Measurements from ENCODE around the gene PLAAT1. TPM values are rescaled to one million over a fixed set of nuclear protein-coding genes. Genes with fewer than 3 reads are reported as not detected.

Gene PLAAT1
- total and polyA plus RNA-seq, 5 donors from 2014 or later = not detected

- Mint-ChIP-seq H3K9me3 (peaks cover 0 to 2% (median 0%) of the 10 kb centered on the region in 7 donors), H3K27me3 (no peaks in the 10 kb centered on the region), H3K4me1 (no peaks in the 10 kb centered on the region), H3K4me3 (no peak overlapping the region), H3K36me3 (no peaks in the 10 kb centered on the region), H3K27ac (no peak overlapping the region)
- Histone ChIP-seq H3K27me3 (ENCODE audit: control insufficient read depth, insufficient read depth, low read length) (no peaks in the 10 kb centered on the region), H3K4me1 (ENCODE audit: control insufficient read depth, insufficient read depth, low read length, poor library complexity, severe bottlenecking) (no peaks in the 10 kb centered on the region), H3K27ac (ENCODE audit: insufficient read depth, low read length, poor library complexity, severe bottlenecking) (no peak overlapping the region), H3K9me3 (ENCODE audit: control insufficient read depth in 2 of 2, low read length in 2 of 2) (no peaks in the 10 kb centered on the region), H3K36me3 (ENCODE audit: control insufficient read depth, insufficient read depth, low read length) (no peaks in the 10 kb centered on the region), H3K4me3 (ENCODE audit: low read depth, low read length) (no peak overlapping the region)
- no peak for ATAC-seq (ENCODE audit: low read depth in 2 of 2)
- no peak for DNase-seq
Observed at GRCh38 chr3:193212844-193213243, 28.2 kb upstream of the PLAAT1 start.

GRCh38 chr3:193214445-193214844 is 26.6 kb upstream of the PLAAT1 start:
- Histone ChIP-seq H3K36me3 (ENCODE audit: control insufficient read depth, insufficient read depth, low read length) (no peaks in the 10 kb centered on the region), H3K27me3 (ENCODE audit: control insufficient read depth, insufficient read depth, low read length) (no peaks in the 10 kb centered on the region), H3K9me3 (ENCODE audit: control insufficient read depth in 2 of 2, low read length in 2 of 2) (no peaks in the 10 kb centered on the region), H3K4me1 (ENCODE audit: control insufficient read depth, insufficient read depth, low read length, poor library complexity, severe bottlenecking) (no peaks in the 10 kb centered on the region), H3K4me3 (ENCODE audit: low read depth, low read length) (no peak overlapping the region), H3K27ac (ENCODE audit: insufficient read depth, low read length, poor library complexity, severe bottlenecking) (no peak overlapping the region)
- Mint-ChIP-seq H3K9me3 (peaks cover 0 to 2% (median 0%) of the 10 kb centered on the region in 7 donors), H3K27ac (no peak overlapping the region), H3K4me1 (no peaks in the 10 kb centered on the region), H3K27me3 (no peaks in the 10 kb centered on the region), H3K4me3 (no peak overlapping the region), H3K36me3 (no peaks in the 10 kb centered on the region)
- ATAC-seq (ENCODE audit: low read depth in 2 of 2) (no peak), DNase-seq (no peak)

DNA sequence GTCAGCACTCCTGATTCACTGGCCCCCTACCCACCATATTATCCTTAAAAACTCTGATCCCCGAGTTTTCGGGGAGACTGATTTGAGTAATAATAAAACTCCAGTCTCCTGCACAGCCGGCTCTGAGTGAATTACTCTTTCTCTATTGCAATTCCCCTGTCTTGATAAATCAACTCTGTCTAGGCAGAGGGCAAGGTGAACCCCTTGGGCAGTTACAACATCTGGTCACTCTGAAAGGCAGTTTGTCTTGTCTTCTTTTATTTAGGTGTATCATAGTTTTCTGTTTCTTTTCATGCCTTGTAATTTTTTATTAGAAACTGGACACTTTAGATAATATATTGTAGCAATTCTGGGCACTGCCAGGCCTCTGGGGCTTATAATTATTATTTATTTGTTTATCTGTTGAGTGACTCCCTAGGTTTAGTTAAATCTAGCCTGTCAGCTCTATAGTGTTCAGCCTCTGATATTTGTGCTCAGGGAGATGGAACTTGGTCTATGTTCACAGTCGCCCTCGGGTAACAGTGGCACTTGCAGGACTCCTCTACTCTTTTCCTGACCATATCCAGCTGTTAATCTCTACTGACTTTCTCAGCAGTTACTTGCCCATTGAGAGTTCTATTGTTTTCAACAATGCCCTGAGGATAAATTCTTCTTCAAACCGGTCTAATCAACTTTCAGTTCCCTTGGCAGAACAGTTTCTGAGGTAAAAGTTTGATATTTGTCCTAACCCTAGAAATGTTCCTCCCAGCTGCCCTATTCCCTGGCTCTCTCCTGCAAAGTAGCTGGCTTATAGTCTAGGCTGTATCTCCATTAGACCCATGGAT is 15.5 kb upstream of the PLAAT1 start:
- no peak overlapping the region for H3K4me3 ChIP-seq (ENCODE audit: low read depth, low read length)
- H3K9me3 Mint-ChIP-seq = no peaks in the 10 kb centered on the region
- no peak overlapping the region for H3K27ac ChIP-seq (ENCODE audit: insufficient read depth, low read length, poor library complexity, severe bottlenecking)
- H3K4me1 Mint-ChIP-seq = no peaks in the 10 kb centered on the region
- no peaks in the 10 kb centered on the region for H3K36me3 ChIP-seq (ENCODE audit: control insufficient read depth, insufficient read depth, low read length)
- no peak for ATAC-seq (ENCODE audit: low read depth in 2 of 2)
- H3K4me1 ChIP-seq (ENCODE audit: control insufficient read depth, insufficient read depth, low read length, poor library complexity, severe bottlenecking) = no peaks in the 10 kb centered on the region
- no peaks in the 10 kb centered on the region for H3K9me3 ChIP-seq (ENCODE audit: control insufficient read depth in 2 of 2, low read length in 2 of 2)
- no peak overlapping the region for H3K4me3 Mint-ChIP-seq
- H3K27me3 ChIP-seq (ENCODE audit: control insufficient read depth, insufficient read depth, low read length) = no peaks in the 10 kb centered on the region
- DNase-seq = no peak
- H3K27ac Mint-ChIP-seq = no peak overlapping the region
- no peaks in the 10 kb centered on the region for H3K36me3 Mint-ChIP-seq
- no peaks in the 10 kb centered on the region for H3K27me3 Mint-ChIP-seq

DNA sequence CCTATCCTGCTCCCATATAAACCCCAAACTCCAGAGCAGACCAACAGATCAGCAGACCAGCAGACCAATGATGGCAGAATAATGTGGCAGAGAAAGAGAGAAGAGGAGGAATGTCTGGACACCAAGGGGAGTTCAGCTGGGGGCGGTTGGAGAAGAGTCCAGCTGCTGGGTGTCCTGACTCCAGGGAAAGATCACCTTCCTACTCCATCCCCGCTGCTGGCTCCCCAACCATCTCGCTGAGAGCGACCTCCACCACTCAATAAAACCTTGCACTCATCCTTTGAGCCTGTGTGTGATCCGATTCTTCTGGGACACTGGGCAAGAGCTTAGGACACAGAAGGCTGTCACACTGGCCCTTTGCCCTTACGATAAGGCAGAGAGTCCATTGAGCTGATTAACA is 12.8 kb upstream of the PLAAT1 start:
- Mint-ChIP-seq H3K27me3 (no peaks in the 10 kb centered on the region), H3K4me1 (no peaks in the 10 kb centered on the region)
- no peaks in the 10 kb centered on the region for H3K9me3 ChIP-seq (ENCODE audit: control insufficient read depth in 2 of 2, low read length in 2 of 2)

DNA sequence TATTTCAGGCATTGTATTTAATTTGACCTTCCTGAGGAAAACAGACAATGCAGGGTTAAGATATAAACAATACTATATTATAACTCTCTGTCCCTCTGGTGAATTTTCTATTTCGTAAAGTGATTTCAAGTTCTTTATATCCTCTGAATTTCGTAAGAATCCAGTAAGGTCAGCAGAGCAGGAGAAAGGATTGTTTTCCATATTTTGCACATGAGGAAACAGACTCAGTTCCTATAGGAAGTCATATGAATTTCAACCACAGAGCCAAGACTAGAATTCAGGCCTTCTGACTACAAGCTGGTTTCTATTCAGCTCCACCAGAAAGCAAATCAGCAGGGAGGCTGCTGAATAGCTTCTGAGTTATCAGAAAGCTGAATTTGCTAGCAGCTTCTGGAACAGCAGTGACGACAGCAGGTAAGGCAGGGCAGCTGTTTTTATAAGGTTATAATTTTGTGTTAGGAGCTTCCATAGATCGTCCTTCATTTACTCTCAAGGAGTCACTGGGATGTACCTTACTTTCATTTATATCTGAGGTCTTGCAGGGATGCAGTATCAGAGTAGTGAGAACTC is 11.1 kb upstream of the PLAAT1 start:
- Mint-ChIP-seq H3K4me3 (no peak overlapping the region), H3K36me3 (no peaks in the 10 kb centered on the region), H3K4me1 (no peaks in the 10 kb centered on the region), H3K27ac (no peak overlapping the region), H3K9me3 (no peaks in the 10 kb centered on the region), H3K27me3 (no peaks in the 10 kb centered on the region)
- no peaks in the 10 kb centered on the region for H3K36me3 ChIP-seq (ENCODE audit: control insufficient read depth, insufficient read depth, low read length)
- no peak overlapping the region for H3K4me3 ChIP-seq (ENCODE audit: low read depth, low read length)
- no peaks in the 10 kb centered on the region for H3K9me3 ChIP-seq (ENCODE audit: control insufficient read depth in 2 of 2, low read length in 2 of 2)
- no peaks in the 10 kb centered on the region for H3K4me1 ChIP-seq (ENCODE audit: control insufficient read depth, insufficient read depth, low read length, poor library complexity, severe bottlenecking)
- ATAC-seq (ENCODE audit: low read depth in 2 of 2) (no peak), DNase-seq (no peak)
- no peak overlapping the region for H3K27ac ChIP-seq (ENCODE audit: insufficient read depth, low read length, poor library complexity, severe bottlenecking)
- no peaks in the 10 kb centered on the region for H3K27me3 ChIP-seq (ENCODE audit: control insufficient read depth, insufficient read depth, low read length)

More for the DNA sequence above, 12.8 kb upstream of the PLAAT1 start:
- Mint-ChIP-seq H3K9me3 (no peaks in the 10 kb centered on the region), H3K4me3 (no peak overlapping the region), H3K36me3 (no peaks in the 10 kb centered on the region), H3K27ac (no peak overlapping the region)
- ATAC-seq (ENCODE audit: low read depth in 2 of 2) (no peak), DNase-seq (no peak)
- no peaks in the 10 kb centered on the region for H3K36me3 ChIP-seq (ENCODE audit: control insufficient read depth, insufficient read depth, low read length)
- H3K27ac ChIP-seq (ENCODE audit: insufficient read depth, low read length, poor library complexity, severe bottlenecking) = no peak overlapping the region
- H3K27me3 ChIP-seq (ENCODE audit: control insufficient read depth, insufficient read depth, low read length) = no peaks in the 10 kb centered on the region
- no peak overlapping the region for H3K4me3 ChIP-seq (ENCODE audit: low read depth, low read length)
- no peaks in the 10 kb centered on the region for H3K4me1 ChIP-seq (ENCODE audit: control insufficient read depth, insufficient read depth, low read length, poor library complexity, severe bottlenecking)

DNA sequence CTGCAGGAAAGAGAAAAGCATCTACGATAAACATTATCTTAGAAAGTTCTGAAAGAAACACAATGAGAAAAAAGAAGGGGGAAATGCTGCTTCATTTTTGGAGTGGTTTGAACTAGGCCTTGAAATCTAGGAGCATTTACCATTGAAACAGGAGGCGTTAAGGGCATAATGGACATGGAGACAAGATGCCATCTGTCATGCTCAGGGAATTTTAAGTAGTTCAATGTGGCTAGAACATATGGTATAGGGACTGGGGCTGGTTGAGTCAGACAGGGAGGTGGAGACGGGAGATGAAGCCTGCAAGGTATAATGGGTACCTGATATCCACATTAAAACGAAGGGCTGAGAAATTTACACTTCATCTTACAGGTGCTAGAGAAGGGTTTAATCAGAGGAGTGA is 10.4 kb upstream of the PLAAT1 start:
- H3K4me3 Mint-ChIP-seq = no peak overlapping the region
- DNase-seq (no peak), ATAC-seq (ENCODE audit: low read depth in 2 of 2) (no peak)
- H3K27ac Mint-ChIP-seq = no peak overlapping the region
- Histone ChIP-seq H3K9me3 (ENCODE audit: control insufficient read depth in 2 of 2, low read length in 2 of 2) (no peaks in the 10 kb centered on the region), H3K4me1 (ENCODE audit: control insufficient read depth, insufficient read depth, low read length, poor library complexity, severe bottlenecking) (no peaks in the 10 kb centered on the region), H3K4me3 (ENCODE audit: low read depth, low read length) (no peak overlapping the region), H3K27me3 (ENCODE audit: control insufficient read depth, insufficient read depth, low read length) (no peaks in the 10 kb centered on the region), H3K27ac (ENCODE audit: insufficient read depth, low read length, poor library complexity, severe bottlenecking) (no peak overlapping the region), H3K36me3 (ENCODE audit: control insufficient read depth, insufficient read depth, low read length) (no peaks in the 10 kb centered on the region)
- no peaks in the 10 kb centered on the region for H3K4me1 Mint-ChIP-seq
- H3K9me3 Mint-ChIP-seq = no peaks in the 10 kb centered on the region
- H3K27me3 Mint-ChIP-seq = no peaks in the 10 kb centered on the region
- no peaks in the 10 kb centered on the region for H3K36me3 Mint-ChIP-seq

- ATAC-seq (ENCODE audit: low read depth in 2 of 2) (no peak), DNase-seq (no peak)
- no peaks in the 10 kb centered on the region for H3K4me1 ChIP-seq (ENCODE audit: control insufficient read depth, insufficient read depth, low read length, poor library complexity, severe bottlenecking)
- Mint-ChIP-seq H3K4me1 (no peaks in the 10 kb centered on the region), H3K36me3 (no peaks in the 10 kb centered on the region), H3K27ac (no peak overlapping the region), H3K4me3 (no peak overlapping the region), H3K9me3 (no peaks in the 10 kb centered on the region), H3K27me3 (no peaks in the 10 kb centered on the region)
- no peaks in the 10 kb centered on the region for H3K9me3 ChIP-seq (ENCODE audit: control insufficient read depth in 2 of 2, low read length in 2 of 2)
- no peaks in the 10 kb centered on the region for H3K27me3 ChIP-seq (ENCODE audit: control insufficient read depth, insufficient read depth, low read length)
- H3K36me3 ChIP-seq (ENCODE audit: control insufficient read depth, insufficient read depth, low read length) = no peaks in the 10 kb centered on the region
- no peak overlapping the region for H3K27ac ChIP-seq (ENCODE audit: insufficient read depth, low read length, poor library complexity, severe bottlenecking)
- H3K4me3 ChIP-seq (ENCODE audit: low read depth, low read length) = no peak overlapping the region
Observed at GRCh38 chr3:193231201-193231600, 9.8 kb upstream of the PLAAT1 start.

- H3K4me3 Mint-ChIP-seq = no peak overlapping the region
- H3K4me1 ChIP-seq (ENCODE audit: control insufficient read depth, insufficient read depth, low read length, poor library complexity, severe bottlenecking) = no peaks in the 10 kb centered on the region
- H3K9me3 ChIP-seq (ENCODE audit: control insufficient read depth in 2 of 2, low read length in 2 of 2) = no peaks in the 10 kb centered on the region
- peaks cover 4% of the 10 kb centered on the region for H3K27me3 ChIP-seq (ENCODE audit: control insufficient read depth, insufficient read depth, low read length)
- H3K27ac ChIP-seq (ENCODE audit: insufficient read depth, low read length, poor library complexity, severe bottlenecking) = no peak overlapping the region
- H3K27ac Mint-ChIP-seq = no peak overlapping the region
- no peak for ATAC-seq (ENCODE audit: low read depth in 2 of 2)
- no peaks in the 10 kb centered on the region for H3K9me3 Mint-ChIP-seq
- H3K36me3 Mint-ChIP-seq = no peaks in the 10 kb centered on the region
- no peaks in the 10 kb centered on the region for H3K36me3 ChIP-seq (ENCODE audit: control insufficient read depth, insufficient read depth, low read length)
- peaks cover 22% of the 10 kb centered on the region for H3K27me3 Mint-ChIP-seq
- no peak overlapping the region for H3K4me3 ChIP-seq (ENCODE audit: low read depth, low read length)
- DNase-seq = no peak
- peaks cover 0 to 3% (median 0%) of the 10 kb centered on the region in 4 donors for H3K4me1 Mint-ChIP-seq
Observed at GRCh38 chr3:193236599-193236998, 4.4 kb upstream of the PLAAT1 start.
